Heart right ventricle (tissue), 16 donors: ENCODE measurements around the gene DEFB112. TPM values are rescaled to one million over a fixed set of nuclear protein-coding genes. Genes with fewer than 3 reads are reported as not detected.

Experiments
- ATAC-seq, 8 donors: fragments of 200-7000 bp; cut with Tn5 transposase; one replicate each; pipeline ENCODE4 v1.9.1; 2020; ENCODE audit warnings: mild to moderate bottlenecking in 8 of 8, moderate library complexity in 8 of 8, moderate number of reproducible peaks in 1 of 8
- DNase-seq, 2 donors: peaks; one replicate each; pipeline ENCODE4 v3.0.0-alpha.2; 2020
- H3K27ac ChIP-seq, 10 donors: fragments of 200-600 bp; sonication (generic) in 2 of 10; one replicate each; pipeline versions ENCODE4 v1.5.0 to v1.8.0; 2020 to 2022; ENCODE audit warnings: mild to moderate bottlenecking in 3 of 10
- H3K27me3 ChIP-seq, 7 donors: fragments of 200-600 bp; one replicate each; pipeline ENCODE4 v1.8.0; 2021 to 2022; ENCODE audit warnings: mild to moderate bottlenecking in 2 of 7
- H3K36me3 ChIP-seq, 9 donors: fragments of 200-600 bp; sonication (generic) in 1 of 9; one replicate each; pipeline versions ENCODE4 v1.5.0 to v1.8.0; 2020 to 2022; ENCODE audit warnings: mild to moderate bottlenecking in 2 of 9
- H3K4me1 ChIP-seq, 9 donors: fragments of 200-600 bp; sonication (generic) in 1 of 9; one replicate each; pipeline versions ENCODE4 v1.5.0 to v1.8.0; 2020 to 2022; ENCODE audit warnings: mild to moderate bottlenecking in 4 of 9
- H3K4me3 ChIP-seq, 10 donors: fragments of 200-600 bp; sonication (generic) in 2 of 10; one replicate each; pipeline versions ENCODE4 v1.5.0 to v1.8.0; 2020 to 2022; ENCODE audit warnings: mild to moderate bottlenecking in 7 of 10, moderate library complexity in 2 of 10
- H3K9me3 ChIP-seq, 11 donors: fragments of 200-600 bp in 10 of 11; sonication (generic) in 2 of 11; one replicate each; pipeline versions ENCODE4 v1.5.0 to v1.8.0; 2013 to 2022; ENCODE audit warnings: mild to moderate bottlenecking in 2 of 11, control low read depth in 1 of 11, moderate library complexity in 1 of 11
- CTCF ChIP-seq, 9 donors: fragments of 200-600 bp; sonication (generic) in 2 of 9; IDR thresholded peaks; one replicate each; pipeline versions ENCODE4 v1.5.0 to v1.8.0; 2021 to 2022; ENCODE audit warnings: antibody characterized with exemption in 9 of 9, mild to moderate bottlenecking in 5 of 9, moderate library complexity in 1 of 9
- WGBS, 2 donors: extraction: QIAGEN DNeasy Blood & Tissue Kit; methylation state at CpG; one replicate each; pipeline ENCODE4 v1.1.7; 2013; ENCODE audit warnings: inconsistent platforms in 1 of 2; 5-methylcytosine and 5-hydroxymethylcytosine counted together
- intact Hi-C, 10 donors: fragments of 100-400 bp; cut with DNase I; formaldehyde crosslinking; loops; one replicate each; pipeline versions ENCODE4 v1.11.1 to v1.14.2; 2022
- polyA plus RNA-seq, 2 donors: library from polyadenylated mRNA; stranded (reverse); fragments of 200-250 nt; gene quantifications; one replicate each; pipeline ENCODE4 v1.2.3, GENCODE V29; 2013
- total RNA-seq, 10 donors: library from RNA; stranded (reverse); fragmentation: NEBNext Ultra II Directional in 3 of 10; extraction: Animal tissue kit (Norgen Biotek cat#: 25700) in 3 of 10; gene quantifications; one replicate each; pipeline versions ENCODE4 v1.2.1 to v1.2.4, GENCODE V29; 2021 to 2023
- donor health status: Arrhythmogenic right ventricular cardiomyopathy.
- donor health status: ischemic (EF 13 %, LVEDD 7.1; RV severe dilation, severe dysfunction).
- donor health status: healthy with polysubstance abuse.
- donor health status: DM: no; HTN: yes; CAD: no.
- donor health status: DM: no; HTN: no; CAD: no.
- donor health status: ischemic (EF 25% LVEDD 6.9; RV normal size, moderate dysfunction).
- donor health status: ischemic (EF 25% LVEDD 5.7; RV mildly dilated, moderate dysfunction).
- donor health status: healthy.
- donor health status: DM: yes; HTN: yes; CAD: no.
- donor health status: Ischemic cardiomyopathy.
- donor health status: ischemic (EF 35%, LVEDD 5.7; RV mildly dilated, moderate dysfunction).
- donor health status: nonischemic (EF 11% LVEDD 7.7; RV severe dilation, severe dysfunction).
- donor health status: DM: yes; HTN: yes; CAD: no.
- donor health status: PGD.
- donor health status: ischemic (EF 29% LVEDD 5.4; RV normal size, mild dysfunction).
- donor health status: nonischemic (EF 23%, LVEDD 6.1; RV moderate dilation, normal function).

The DEFB112 gene
- total and polyA plus RNA-seq, 12 donors: not detected

GRCh38 chr6:50087231-50087954 is 37.7 kb upstream of the DEFB112 start:
- WGBS, 2 donors: 45 to 49% methylated on average over 2 of the region's 2 CpGs
- ATAC-seq: no peak
- Histone ChIP-seq H3K4me3 (no peak overlapping the region), H3K36me3 (no peaks in the 10 kb centered on the region), H3K27ac (no peak overlapping the region), H3K27me3 (no peaks in the 10 kb centered on the region), H3K4me1 (no peaks in the 10 kb centered on the region), H3K9me3 (no peaks in the 10 kb centered on the region)
- DNase-seq: no peak
- no peak for TF ChIP-seq CTCF (IDR thresholded peaks at IDR 0.05)
- intact Hi-C loops: no loop called here

- intact Hi-C loops: no loop called here
- Histone ChIP-seq H3K27ac (no peak overlapping the region), H3K36me3 (no peaks in the 10 kb centered on the region), H3K27me3 (no peaks in the 10 kb centered on the region), H3K9me3 (no peaks in the 10 kb centered on the region), H3K4me3 (no peak overlapping the region), H3K4me1 (no peaks in the 10 kb centered on the region)
- DNase-seq (no peak), ATAC-seq (no peak)
- no peak for TF ChIP-seq CTCF (IDR thresholded peaks at IDR 0.05)
- WGBS, 2 donors: 0% methylated on average over 1 of the region's 1 CpG
Observed at GRCh38 chr6:50077385-50077784, 27.7 kb upstream of the DEFB112 start.

- no peak overlapping the region for H3K4me3 ChIP-seq
- H3K36me3 ChIP-seq: no peaks in the 10 kb centered on the region
- no peaks in the 10 kb centered on the region for H3K27me3 ChIP-seq
- no peaks in the 10 kb centered on the region for H3K4me1 ChIP-seq
- 78% methylated on average over 4 of the region's 4 CpGs for WGBS, 2 donors
- DNase-seq (no peak), ATAC-seq (no peak)
- intact Hi-C loops: no loop called here
- no peak overlapping the region for H3K27ac ChIP-seq
- H3K9me3 ChIP-seq: no peaks in the 10 kb centered on the region
- TF ChIP-seq CTCF (IDR thresholded peaks at IDR 0.05): no peak
Observed at GRCh38 chr6:50076431-50076830, 26.7 kb upstream of the DEFB112 start.

- no peak for DNase-seq
- Histone ChIP-seq H3K4me3 (no peak overlapping the region), H3K36me3 (no peaks in the 10 kb centered on the region), H3K9me3 (no peaks in the 10 kb centered on the region), H3K27me3 (no peaks in the 10 kb centered on the region), H3K27ac (no peak overlapping the region), H3K4me1 (no peaks in the 10 kb centered on the region)
- intact Hi-C loops: no loop called here
- WGBS, 2 donors: 78 to 79% methylated on average over 1 of the region's 1 CpG
- TF ChIP-seq CTCF (IDR thresholded peaks at IDR 0.05): no peak
- ATAC-seq: no peak
Observed at GRCh38 chr6:50071921-50072320, 22.2 kb upstream of the DEFB112 start.
